ENCODE data around the gene SPSB4. TPM values are rescaled to one million over a fixed set of nuclear protein-coding genes. Genes with fewer than 3 reads are reported as not detected.

SPSB4 gene
- total and polyA plus RNA-seq, 10 of the 15 experiments (the other 5 are each of a cell fraction or from before 2014, with no cell fraction given): not detected

- TF ChIP-seq MEF2A (IDR thresholded peaks at IDR 0.05; ENCODE audit: insufficient read depth, low read depth, low read length) (no peak), SREBF2 (IDR thresholded peaks at IDR 0.05; ENCODE audit: low read length) (no peak)
Observed at GRCh38 chr3:141100531-141101320, 49.6 kb downstream of the SPSB4 start (continued).

- ATAC-seq (no peak), DNase-seq (ENCODE audit: low read depth, low spot score) (no peak), FAIRE-seq (no peak)
- Histone ChIP-seq H3K9ac (ENCODE audit: control insufficient read depth, insufficient read depth, low read length) (no peak overlapping the region), H3K79me2 (ENCODE audit: control insufficient read depth, insufficient read depth, low read length) (no peaks in the 10 kb centered on the region), H3K27ac (ENCODE audit: control insufficient read depth, insufficient read depth) (no peak overlapping the region), H3K4me2 (ENCODE audit: control insufficient read depth, insufficient read depth) (no peak overlapping the region), H3K4me3 (no peak overlapping the region), H4K20me1 (ENCODE audit: control insufficient read depth, insufficient read depth) (no peaks in the 10 kb centered on the region), H2AFZ (ENCODE audit: control insufficient read depth, low read depth, low read length) (no peak overlapping the region), H3K36me3 (ENCODE audit: control insufficient read depth in 2 of 2, insufficient read depth in 2 of 2, low read length in 1 of 2) (no peaks in the 10 kb centered on the region), H3K4me1 (ENCODE audit: control insufficient read depth, insufficient read depth, low read length) (no peaks in the 10 kb centered on the region), H3K27me3 (replicated peaks in 1 of 2; ENCODE audit: control insufficient read depth in 2 of 2, insufficient read depth in 2 of 2, low read length in 1 of 2) (no peaks in the 10 kb centered on the region), H3K9me3 (replicated peaks; ENCODE audit: control insufficient read depth, insufficient read depth, low read length) (no peaks in the 10 kb centered on the region)
- ChIA-PET SMC1A (ENCODE audit: uncharacterized antibody, unreplicated experiment) (no interaction called here), RAD21 (ENCODE audit: unreplicated experiment) (no interaction called here), CTCF (no interaction called here), POLR2A (no interaction called here)
- WGBS (ENCODE audit: insufficient coverage, insufficient replicate concordance, low lambda C conversion rate, missing lambda C conversion rate): 39% methylated on average over 1 of the region's 1 CpG
- no TSS peak for BruUV-seq (replicated peaks)
- no peak for TF ChIP-seq ZZZ3 (IDR thresholded peaks at IDR 0.05; ENCODE audit: control insufficient read depth, insufficient read length, low read depth)
- in situ Hi-C loops (cut with MboI): no loop called here
- intact Hi-C loops (cut with micrococcal nuclease; ENCODE audit: unreplicated experiment): loop anchor here (10.0 kb wide), 1 partner anchor 178 kb away; no protein-coding TSS in a partner anchor
Observed at GRCh38 chr3:141102372-141102771, 51.2 kb downstream of the SPSB4 start.

- intact Hi-C loops (cut with micrococcal nuclease; ENCODE audit: unreplicated experiment) (loop anchor here (10.0 kb wide), 1 partner anchor 178 kb away; no protein-coding TSS in a partner anchor), in situ Hi-C loops (cut with MboI) (no loop called here)
- H3K36me3 ChIP-seq (ENCODE audit: control insufficient read depth in 2 of 2, insufficient read depth in 2 of 2, low read length in 1 of 2): no peaks in the 10 kb centered on the region
- H3K4me2 ChIP-seq (ENCODE audit: control insufficient read depth, insufficient read depth): no peak overlapping the region
- ChIA-PET RAD21 (ENCODE audit: unreplicated experiment) (interaction anchor here (0.7 to 1.2 kb wide), 3 partner anchors 89 to 103 kb away, joined by 3 to 4 read pairs (median 3); no protein-coding TSS in a partner anchor), CTCF (interaction anchor here (0.9 to 2.0 kb wide), 3 partner anchors 86 to 103 kb away, joined by 3 to 12 read pairs (median 5); no protein-coding TSS in a partner anchor), SMC1A (ENCODE audit: uncharacterized antibody, unreplicated experiment) (interaction anchor here (0.6 to 1.4 kb wide), 3 partner anchors 13 to 105 kb away, joined by 3 to 5 read pairs (median 4); no protein-coding TSS in a partner anchor), POLR2A (no interaction called here)
- FAIRE-seq (no peak), ATAC-seq (no peak), DNase-seq (ENCODE audit: low read depth, low spot score) (no peak)
- H3K27ac ChIP-seq (ENCODE audit: control insufficient read depth, insufficient read depth): no peak overlapping the region
- H2AFZ ChIP-seq (ENCODE audit: control insufficient read depth, low read depth, low read length): no peak overlapping the region
- no peaks in the 10 kb centered on the region for H3K27me3 ChIP-seq (replicated peaks in 1 of 2; ENCODE audit: control insufficient read depth in 2 of 2, insufficient read depth in 2 of 2, low read length in 1 of 2)
- no peaks in the 10 kb centered on the region for H3K79me2 ChIP-seq (ENCODE audit: control insufficient read depth, insufficient read depth, low read length)
- WGBS (ENCODE audit: insufficient coverage, insufficient replicate concordance, low lambda C conversion rate, missing lambda C conversion rate): 43% methylated on average over 2 of the region's 2 CpGs
- H3K9me3 ChIP-seq (replicated peaks; ENCODE audit: control insufficient read depth, insufficient read depth, low read length): no peaks in the 10 kb centered on the region
- TF ChIP-seq MTA3 (IDR thresholded peaks at IDR 0.05; ENCODE audit: borderline replicate concordance, low read length) (no peak), RELA (IDR thresholded peaks at IDR 0.05; ENCODE audit: borderline replicate concordance, partially characterized antibody) (no peak)
- H3K4me3 ChIP-seq: no peak overlapping the region
- no TSS peak for BruUV-seq (replicated peaks)
- H3K9ac ChIP-seq (ENCODE audit: control insufficient read depth, insufficient read depth, low read length): no peak overlapping the region
- H4K20me1 ChIP-seq (ENCODE audit: control insufficient read depth, insufficient read depth): no peaks in the 10 kb centered on the region
- no peaks in the 10 kb centered on the region for H3K4me1 ChIP-seq (ENCODE audit: control insufficient read depth, insufficient read depth, low read length)
Observed at GRCh38 chr3:141103067-141103466, 51.9 kb downstream of the SPSB4 start.

Data from GM12878 (cell line).